ENCODE measurements around the gene CDCP2.
"Not testable (repeated sequence)": the region's sequence is repeated elsewhere in the genome, so short reads cannot be mapped to it uniquely, and the experiment has no call there.

CDCP2 gene

GRCh38 chr1:54117815-54118563, 34.8 kb downstream of the CDCP2 start:
- FAIRE-seq (peak; percentile 75), DNase-seq (ENCODE audit: low spot score) (peak; percentile 65)

GRCh38 chr1:54115520-54115919, 37.3 kb downstream of the CDCP2 start:
- DNase-seq (ENCODE audit: low spot score) (no peak), FAIRE-seq (no peak)

GRCh38 chr1:54114955-54115354, 37.8 kb downstream of the CDCP2 start:
- DNase-seq (ENCODE audit: low spot score) (no peak), FAIRE-seq (no peak)

- FAIRE-seq (no peak), DNase-seq (ENCODE audit: low spot score) (no peak)
These were observed 38.8 kb downstream of the CDCP2 start for GRCh38 chr1:54114001-54114400.

- DNase-seq (ENCODE audit: low spot score) (no peak), FAIRE-seq (no peak)
These were observed 40.0 kb downstream of the CDCP2 start for GRCh38 chr1:54112705-54113368.

GRCh38 chr1:54112027-54112426, 40.8 kb downstream of the CDCP2 start:
- DNase-seq (ENCODE audit: low spot score) (no peak), FAIRE-seq (no peak)

- FAIRE-seq = no peak
These were observed 41.2 kb downstream of the CDCP2 start for GRCh38 chr1:54111624-54112023.

GRCh38 chr1:54110996-54111395, 41.8 kb downstream of the CDCP2 start:
- FAIRE-seq = no peak

More at GRCh38 chr1:54111624-54112023, 41.2 kb downstream of the CDCP2 start:
- DNase-seq (ENCODE audit: low spot score) = no peak

GRCh38 chr1:54109129-54110090, 43.4 kb downstream of the CDCP2 start:
- DNase-seq (ENCODE audit: low spot score) = no peak
- FAIRE-seq = no peak

More at GRCh38 chr1:54110996-54111395, 41.8 kb downstream of the CDCP2 start:
- DNase-seq (ENCODE audit: low spot score) = no peak

- FAIRE-seq = no peak
- no peak for DNase-seq (ENCODE audit: low spot score)
These were observed 44.6 kb downstream of the CDCP2 start for GRCh38 chr1:54108156-54108555.

GRCh38 chr1:54107131-54107530, 45.7 kb downstream of the CDCP2 start:
- DNase-seq (ENCODE audit: low spot score) (no peak), FAIRE-seq (peak; percentile 17)

GRCh38 chr1:54105736-54106269, 47.0 kb downstream of the CDCP2 start:
- FAIRE-seq = no peak

GRCh38 chr1:54105080-54105479, 47.7 kb downstream of the CDCP2 start:
- FAIRE-seq (no peak), DNase-seq (ENCODE audit: low spot score) (no peak)

More at GRCh38 chr1:54105736-54106269, 47.0 kb downstream of the CDCP2 start:
- no peak for DNase-seq (ENCODE audit: low spot score)

- DNase-seq (ENCODE audit: low spot score); FAIRE-seq: not testable (repeated sequence)
These were observed 48.2 kb downstream of the CDCP2 start for GRCh38 chr1:54104613-54105012.

GRCh38 chr1:54103414-54103813, 49.4 kb downstream of the CDCP2 start:
- FAIRE-seq (no peak), DNase-seq (ENCODE audit: low spot score) (no peak)

GRCh38 chr1:54100500-54100899, 52.3 kb downstream of the CDCP2 start:
- no peak for DNase-seq (ENCODE audit: low spot score)
- no peak for FAIRE-seq

- DNase-seq (ENCODE audit: low spot score) = no peak
- FAIRE-seq = no peak
These were observed 53.7 kb downstream of the CDCP2 start for GRCh38 chr1:54099061-54099610.

GRCh38 chr1:54096877-54097240, 55.9 kb downstream of the CDCP2 start:
- DNase-seq (ENCODE audit: low spot score) (no peak), FAIRE-seq (no peak)

- FAIRE-seq (no peak), DNase-seq (ENCODE audit: low spot score) (no peak)
These were observed 56.4 kb downstream of the CDCP2 start for GRCh38 chr1:54096227-54096876.

GRCh38 chr1:54095546-54096226, 57.1 kb downstream of the CDCP2 start:
- FAIRE-seq = no peak

More at GRCh38 chr1:54095546-54096226, 57.1 kb downstream of the CDCP2 start:
- no peak for DNase-seq (ENCODE audit: low spot score)
